Measurements from ENCODE around the gene NFS1.

- TF ChIP-seq, protein P1, sequence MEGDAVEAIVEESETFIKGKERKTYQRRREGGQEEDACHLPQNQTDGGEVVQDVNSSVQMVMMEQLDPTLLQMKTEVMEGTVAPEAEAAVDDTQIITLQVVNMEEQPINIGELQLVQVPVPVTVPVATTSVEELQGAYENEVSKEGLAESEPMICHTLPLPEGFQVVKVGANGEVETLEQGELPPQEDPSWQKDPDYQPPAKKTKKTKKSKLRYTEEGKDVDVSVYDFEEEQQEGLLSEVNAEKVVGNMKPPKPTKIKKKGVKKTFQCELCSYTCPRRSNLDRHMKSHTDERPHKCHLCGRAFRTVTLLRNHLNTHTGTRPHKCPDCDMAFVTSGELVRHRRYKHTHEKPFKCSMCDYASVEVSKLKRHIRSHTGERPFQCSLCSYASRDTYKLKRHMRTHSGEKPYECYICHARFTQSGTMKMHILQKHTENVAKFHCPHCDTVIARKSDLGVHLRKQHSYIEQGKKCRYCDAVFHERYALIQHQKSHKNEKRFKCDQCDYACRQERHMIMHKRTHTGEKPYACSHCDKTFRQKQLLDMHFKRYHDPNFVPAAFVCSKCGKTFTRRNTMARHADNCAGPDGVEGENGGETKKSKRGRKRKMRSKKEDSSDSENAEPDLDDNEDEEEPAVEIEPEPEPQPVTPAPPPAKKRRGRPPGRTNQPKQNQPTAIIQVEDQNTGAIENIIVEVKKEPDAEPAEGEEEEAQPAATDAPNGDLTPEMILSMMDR (IDR thresholded peaks at IDR 0.05; ENCODE audit: poor library complexity), result no peak
- no peak for TF ChIP-seq EZH2 (IDR thresholded peaks at IDR 0.05; ENCODE audit: borderline replicate concordance)
Measured at GRCh38 chr20:35665949-35666288, 33.2 kb downstream of the NFS1 start.
